ENCODE results near the gene TFPI. TPM values are rescaled to one million over a fixed set of nuclear protein-coding genes. Genes with fewer than 3 reads are reported as not detected.

Gene TFPI
- total and polyA plus RNA-seq, 2 of the 8 experiments (the other 6 are each of a cell fraction or from before 2014, with no cell fraction given): 2.0 to 7.1 TPM

DNA sequence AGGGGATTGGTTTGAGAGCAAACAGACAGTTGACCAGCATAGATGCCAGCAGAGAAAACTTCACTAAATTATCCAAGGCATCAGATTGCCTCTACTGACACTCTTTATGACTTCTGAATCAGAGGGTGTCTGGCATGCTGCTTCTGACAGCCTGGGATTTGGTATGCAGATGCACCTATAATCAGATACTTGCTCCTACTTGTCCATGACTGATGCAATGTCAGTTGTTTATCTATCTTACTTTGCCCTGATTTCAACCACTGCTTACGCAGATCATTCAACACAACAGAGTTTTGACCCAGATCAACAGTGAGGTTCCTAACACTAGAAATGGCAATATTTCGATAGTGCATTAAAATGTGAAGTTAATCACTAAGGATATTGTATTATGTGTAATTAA is 83.5 kb downstream of the TFPI start:
- Histone ChIP-seq H2BK120ac (replicated peaks; ENCODE audit: low read depth, low read length) (no peak overlapping the region), H2AK5ac (ENCODE audit: low read depth, low read length) (no peak overlapping the region), H3K36me3 (ENCODE audit: control insufficient read depth in 2 of 4, insufficient read depth in 4 of 4, low read length in 3 of 4) (no peaks in the 10 kb centered on the region), H3K56ac (replicated peaks; ENCODE audit: insufficient read length, low read depth, low read length) (no peak overlapping the region), H3K27me3 (replicated peaks in 1 of 4; ENCODE audit: control insufficient read depth in 3 of 4, extremely low read depth in 1 of 4, insufficient read depth in 3 of 4, low read length in 3 of 4) (no peaks in the 10 kb centered on the region), H3K18ac (ENCODE audit: extremely low read depth, low read length) (no peak overlapping the region), H3K23ac (ENCODE audit: insufficient read length) (no peak overlapping the region), H3K4me3 (ENCODE audit: extremely low read depth in 1 of 4, insufficient read depth in 2 of 4, low read depth in 3 of 4, low read length in 4 of 4) (no peak overlapping the region), H2BK5ac (ENCODE audit: low read depth, low read length) (no peak overlapping the region), H3K79me1 (ENCODE audit: low read depth, low read length) (no peaks in the 10 kb centered on the region), H4K91ac (replicated peaks; ENCODE audit: insufficient read length, low read length) (no peak overlapping the region), H3K4me2 (ENCODE audit: insufficient read depth in 1 of 2, low read depth in 2 of 2, low read length in 2 of 2) (no peak overlapping the region), H2BK15ac (ENCODE audit: low read length) (no peak overlapping the region), H3K9me3 (ENCODE audit: insufficient read depth in 2 of 2, low read depth in 1 of 2, low read length in 1 of 2) (no peaks in the 10 kb centered on the region), H3K4ac (replicated peaks; ENCODE audit: insufficient read length, low read depth, low read length) (no peak overlapping the region), H4K20me1 (replicated peaks in 1 of 2; ENCODE audit: control insufficient read depth in 1 of 2, insufficient read depth in 2 of 2, low read length in 2 of 2) (no peaks in the 10 kb centered on the region), H3K9ac (replicated peaks in 1 of 4; ENCODE audit: extremely low read depth in 1 of 4, low read depth in 3 of 4, low read length in 3 of 4) (no peak overlapping the region), H2BK12ac (ENCODE audit: low read depth, low read length) (no peak overlapping the region), H3K79me2 (ENCODE audit: control insufficient read depth in 1 of 2, insufficient read depth in 2 of 2, low read length in 2 of 2) (no peaks in the 10 kb centered on the region), H2BK20ac (ENCODE audit: low read length) (no peak overlapping the region), H3K27ac (ENCODE audit: low read depth, low read length) (no peak overlapping the region), H4K5ac (ENCODE audit: insufficient read length, low read depth, low read length) (no peak overlapping the region), H3K23me2 (ENCODE audit: low read depth, low read length) (no peaks in the 10 kb centered on the region), H4K8ac (ENCODE audit: extremely low read depth, insufficient read depth, low read length) (no peak overlapping the region), H2AFZ (ENCODE audit: low read length) (0 out of 2 replicates have a peak overlapping the region, but pooled peaks have one; percentile 14), H3K4me1 (replicated peaks in 1 of 4; ENCODE audit: control insufficient read depth in 3 of 4, insufficient read depth in 4 of 4, low read length in 3 of 4) (no peaks in the 10 kb centered on the region), H3K14ac (ENCODE audit: insufficient read length) (no peak overlapping the region)
- TF ChIP-seq, protein P1, sequence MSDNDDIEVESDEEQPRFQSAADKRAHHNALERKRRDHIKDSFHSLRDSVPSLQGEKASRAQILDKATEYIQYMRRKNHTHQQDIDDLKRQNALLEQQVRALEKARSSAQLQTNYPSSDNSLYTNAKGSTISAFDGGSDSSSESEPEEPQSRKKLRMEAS (IDR thresholded peaks at IDR 0.05): no peak
- TF ChIP-seq CBX5 (IDR thresholded peaks at IDR 0.05; ENCODE audit: low read depth, low read length) (no peak), KDM1A (IDR thresholded peaks at IDR 0.05; ENCODE audit: borderline replicate concordance, low read length) (no peak), TCF12 (IDR thresholded peaks at IDR 0.05; ENCODE audit: low read depth, low read length) (no peak), FOSL1 (IDR thresholded peaks at IDR 0.05; ENCODE audit: insufficient read depth, low read depth, low read length) (no peak), CEBPB (IDR thresholded peaks at IDR 0.05; ENCODE audit: low read depth, low read length) (no peak), BRCA1 (IDR thresholded peaks at IDR 0.05; ENCODE audit: low read depth, low read length) (no peak), EP300 (IDR thresholded peaks at IDR 0.05; ENCODE audit: borderline replicate concordance in 1 of 2, low read depth in 2 of 2, low read length in 2 of 2) (no peak), RXRA (IDR thresholded peaks at IDR 0.05; ENCODE audit: insufficient read depth, low read depth, low read length) (no peak), POLR2A (IDR thresholded peaks at IDR 0.05; ENCODE audit: control extremely low read depth in 1 of 2, low read depth in 2 of 2, low read length in 2 of 2) (no peak)
- no peak for FAIRE-seq
- 87% methylated on average over 2 of the region's 2 CpGs; no CpG with 5 or more reads in 1 of the 2 experiments for WGBS, 2 experiments (ENCODE audit: extremely low coverage in 1 of 2, insufficient coverage in 1 of 2, insufficient read length in 1 of 2, insufficient replicate concordance in 2 of 2, low coverage in 1 of 2, low lambda C conversion rate in 2 of 2, missing lambda C conversion rate in 1 of 2)
- ChIA-PET POLR2A (ENCODE audit: partially characterized antibody) (no interaction called here), CTCF (ENCODE audit: partially characterized antibody) (interaction anchor here (0.6 kb wide), 1 partner anchor 1265 kb away, joined by 3 read pairs; no protein-coding TSS in a partner anchor)
- no peak for DNase-seq (ENCODE audit: low read depth in 1 of 2, low spot score in 2 of 2)
